Adrenal gland (tissue), 5 donors: Measurements from ENCODE around the gene NFIB.

Experiments
- POLR2A ChIP-seq, 2 donors: fragments of 450-650 bp; IDR thresholded peaks; one replicate each; pipeline ENCODE4 v1.6.1; 2017; ENCODE audit warnings: antibody characterized with exemption in 2 of 2, mild to moderate bottlenecking in 2 of 2, moderate library complexity in 1 of 2
- TF ChIP-seq, protein P1 (sequence below), 6 experiments: fragments of 450-650 bp in 4 of 6; fragments of 200-600 bp in 2 of 6; sonication (generic) in 1 of 6; IDR thresholded peaks; 1 replicate in 5 of 6; 2 replicates in 1 of 6; pipeline versions ENCODE4 v1.5.1 to v1.8.0; 2016 to 2021; ENCODE audit warnings: antibody characterized with exemption in 6 of 6, mild to moderate bottlenecking in 2 of 6, moderate library complexity in 1 of 6
- donor health status: DM: no; HTN: no; CAD: no.

DNA sequence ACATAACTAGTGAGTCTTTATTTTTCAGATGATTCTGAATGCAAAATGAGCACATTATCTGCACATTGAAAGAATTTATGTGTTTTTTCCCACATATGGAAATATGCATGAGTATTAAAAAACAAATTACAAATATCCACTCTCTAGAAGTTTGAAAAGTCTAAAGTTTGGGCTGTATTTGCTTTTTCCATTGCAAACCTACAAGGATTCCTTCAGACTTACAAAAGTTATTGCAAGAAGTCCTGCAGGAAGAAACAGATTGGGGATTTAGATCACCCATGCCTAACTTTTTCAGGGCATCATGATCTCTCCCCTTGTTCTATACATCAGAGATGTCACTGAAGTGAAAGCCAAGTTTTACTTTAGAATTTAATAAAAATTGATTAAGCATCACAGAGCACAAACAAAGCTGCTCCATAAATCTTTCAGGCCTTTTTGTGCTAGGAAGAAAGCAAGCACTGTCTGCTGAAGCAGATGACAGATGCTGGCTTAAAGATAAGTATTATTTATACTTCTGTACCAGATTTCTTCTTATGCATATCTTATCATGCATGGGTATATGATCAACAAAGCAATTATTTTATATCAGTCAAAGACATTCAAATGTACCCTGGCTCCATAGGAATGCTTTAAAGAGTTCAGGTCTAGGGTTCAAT lies 71.7 kb downstream of the NFIB start:
- TF ChIP-seq, protein P1, sequence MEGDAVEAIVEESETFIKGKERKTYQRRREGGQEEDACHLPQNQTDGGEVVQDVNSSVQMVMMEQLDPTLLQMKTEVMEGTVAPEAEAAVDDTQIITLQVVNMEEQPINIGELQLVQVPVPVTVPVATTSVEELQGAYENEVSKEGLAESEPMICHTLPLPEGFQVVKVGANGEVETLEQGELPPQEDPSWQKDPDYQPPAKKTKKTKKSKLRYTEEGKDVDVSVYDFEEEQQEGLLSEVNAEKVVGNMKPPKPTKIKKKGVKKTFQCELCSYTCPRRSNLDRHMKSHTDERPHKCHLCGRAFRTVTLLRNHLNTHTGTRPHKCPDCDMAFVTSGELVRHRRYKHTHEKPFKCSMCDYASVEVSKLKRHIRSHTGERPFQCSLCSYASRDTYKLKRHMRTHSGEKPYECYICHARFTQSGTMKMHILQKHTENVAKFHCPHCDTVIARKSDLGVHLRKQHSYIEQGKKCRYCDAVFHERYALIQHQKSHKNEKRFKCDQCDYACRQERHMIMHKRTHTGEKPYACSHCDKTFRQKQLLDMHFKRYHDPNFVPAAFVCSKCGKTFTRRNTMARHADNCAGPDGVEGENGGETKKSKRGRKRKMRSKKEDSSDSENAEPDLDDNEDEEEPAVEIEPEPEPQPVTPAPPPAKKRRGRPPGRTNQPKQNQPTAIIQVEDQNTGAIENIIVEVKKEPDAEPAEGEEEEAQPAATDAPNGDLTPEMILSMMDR (IDR thresholded peaks at IDR 0.05), result no peak
- no peak for TF ChIP-seq POLR2A (IDR thresholded peaks at IDR 0.05)
